T-helper 2 cell treated with Interferon-gamma antibody and Interleukin-4, amounts not matched to agents 5 μg/mL and 100 μg/mL, for 36 hours (primary cell): ENCODE results near the gene LCE7A.

ENCODE experiments used
- DNase-seq: peaks from one replicate; pipeline ENCODE4 v3.0.0; 2021; ENCODE audit warnings: low spot score
- H3K27ac Mint-ChIP-seq: one replicate; pipeline ENCODE4 v1.8.0; 2021; ENCODE audit warnings: mild to moderate bottlenecking, mixed read lengths
- H3K27me3 Mint-ChIP-seq: one replicate; pipeline ENCODE4 v1.8.0; 2021; ENCODE audit warnings: low read depth, mixed read lengths
- H3K36me3 Mint-ChIP-seq: one replicate; pipeline ENCODE4 v1.8.0; 2021; ENCODE audit warnings: low read depth, mixed read lengths
- H3K4me1 Mint-ChIP-seq: one replicate; pipeline ENCODE4 v1.8.0; 2021; ENCODE audit warnings: low read depth, mixed read lengths
- H3K4me3 Mint-ChIP-seq: one replicate; pipeline ENCODE4 v1.8.0; 2022; ENCODE audit warnings: mild to moderate bottlenecking, moderate library complexity, mixed read lengths
- H3K9me3 Mint-ChIP-seq: one replicate; pipeline ENCODE4 v1.8.0; 2021; ENCODE audit warnings: mixed read lengths

Gene LCE7A

DNA sequence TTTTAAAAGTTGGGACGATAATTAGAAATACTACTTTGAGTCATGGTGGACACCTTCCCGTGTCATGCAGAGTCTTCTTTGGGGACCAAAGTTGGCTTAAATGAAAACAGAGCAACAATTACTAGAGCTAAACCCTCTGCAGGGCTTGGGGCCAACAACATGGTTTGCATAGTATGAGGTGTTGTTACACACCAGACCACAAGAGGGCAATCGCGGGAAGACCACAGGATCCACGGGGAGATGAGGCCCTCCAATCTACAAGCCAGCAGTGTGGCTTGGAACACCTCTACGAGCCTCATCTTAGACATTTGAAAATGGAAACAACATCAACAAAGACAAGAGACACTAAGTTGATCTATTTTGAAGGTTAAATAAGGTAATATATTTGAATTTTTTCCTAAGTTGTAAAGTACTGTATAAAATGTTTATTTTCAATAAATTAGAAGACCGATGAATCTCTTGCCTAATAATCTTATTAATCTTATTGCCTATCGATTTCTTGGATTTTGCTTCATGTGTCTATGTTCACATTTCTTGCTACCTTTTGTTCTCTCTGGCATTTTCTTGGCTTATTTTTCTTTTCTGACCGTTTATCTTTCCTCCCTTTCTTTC is 10.1 kb downstream of the LCE7A start:
- H3K9me3 Mint-ChIP-seq, result no peaks in the 10 kb centered on the region
- peak; percentile 39 for DNase-seq
- no peaks in the 10 kb centered on the region for H3K27me3 Mint-ChIP-seq
- H3K27ac Mint-ChIP-seq, result no peak overlapping the region
- no peak overlapping the region for H3K4me3 Mint-ChIP-seq
- no peaks in the 10 kb centered on the region for H3K36me3 Mint-ChIP-seq
- H3K4me1 Mint-ChIP-seq, result no peaks in the 10 kb centered on the region

DNA sequence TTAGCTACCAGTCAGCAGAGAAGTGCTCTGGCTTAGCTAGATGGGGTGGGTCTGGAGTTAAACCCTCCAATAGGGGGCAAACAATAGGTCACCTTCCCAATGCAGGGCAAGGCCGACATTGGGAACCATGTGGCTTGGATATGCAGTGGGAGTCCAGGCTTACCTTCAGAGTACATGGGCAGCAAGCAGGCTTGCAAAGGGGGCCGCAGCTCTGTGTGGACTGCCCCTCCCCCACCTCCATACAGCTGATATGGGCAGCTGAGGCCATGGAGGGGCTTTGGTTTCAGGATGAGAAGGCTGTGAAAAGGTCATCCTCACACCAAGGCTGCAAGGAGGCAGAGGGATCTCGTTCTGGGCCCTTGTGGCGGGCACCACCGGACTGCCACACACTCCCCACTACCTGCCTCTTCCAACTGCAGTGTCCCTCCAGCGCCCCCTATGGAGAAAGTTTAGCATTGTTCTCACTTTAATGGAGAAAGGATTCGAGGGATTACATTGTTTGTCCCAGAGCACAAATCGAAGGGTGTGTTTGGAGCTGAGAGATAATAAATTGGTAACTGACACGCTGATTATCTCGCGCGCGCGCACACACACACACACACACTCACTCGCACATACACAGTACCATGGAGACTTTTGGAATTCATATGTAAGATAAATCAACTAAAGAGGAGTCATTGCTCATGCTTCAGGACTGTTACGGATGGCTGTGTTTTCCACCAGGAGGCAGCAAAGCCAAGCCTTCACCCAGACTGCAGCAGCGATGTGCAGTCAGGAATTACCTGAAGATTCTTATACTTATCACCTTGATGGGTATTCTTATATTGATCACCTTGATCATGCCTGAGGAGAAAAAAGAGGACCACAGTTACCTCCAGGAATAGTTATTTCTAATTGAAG is 11.3 kb downstream of the LCE7A start:
- no peaks in the 10 kb centered on the region for H3K4me1 Mint-ChIP-seq
- H3K27me3 Mint-ChIP-seq, result peaks cover 2% of the 10 kb centered on the region
- DNase-seq, result no peak
- no peaks in the 10 kb centered on the region for H3K9me3 Mint-ChIP-seq
- H3K4me3 Mint-ChIP-seq, result no peak overlapping the region
- H3K27ac Mint-ChIP-seq, result no peak overlapping the region
- no peaks in the 10 kb centered on the region for H3K36me3 Mint-ChIP-seq

DNA sequence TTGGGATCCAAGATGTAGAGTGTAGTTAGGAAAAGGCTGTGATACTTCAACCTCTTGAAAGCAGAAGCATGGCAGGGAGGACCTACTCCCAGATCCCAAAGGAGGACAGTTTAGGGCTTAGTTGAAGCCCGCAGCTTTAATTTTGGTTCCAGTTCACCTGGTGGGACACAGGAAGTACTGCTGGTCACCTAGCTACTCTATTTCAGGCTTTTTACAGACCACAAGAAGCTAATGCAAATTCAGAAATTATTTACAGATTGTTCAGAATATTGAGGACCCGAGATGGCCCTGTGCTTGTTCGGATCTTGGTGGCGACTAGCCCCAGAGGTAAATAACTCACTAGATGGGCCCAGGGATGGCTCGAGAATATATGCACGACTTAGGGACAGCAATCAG is 11.9 kb downstream of the LCE7A start:
- H3K36me3 Mint-ChIP-seq, result no peaks in the 10 kb centered on the region

DNA sequence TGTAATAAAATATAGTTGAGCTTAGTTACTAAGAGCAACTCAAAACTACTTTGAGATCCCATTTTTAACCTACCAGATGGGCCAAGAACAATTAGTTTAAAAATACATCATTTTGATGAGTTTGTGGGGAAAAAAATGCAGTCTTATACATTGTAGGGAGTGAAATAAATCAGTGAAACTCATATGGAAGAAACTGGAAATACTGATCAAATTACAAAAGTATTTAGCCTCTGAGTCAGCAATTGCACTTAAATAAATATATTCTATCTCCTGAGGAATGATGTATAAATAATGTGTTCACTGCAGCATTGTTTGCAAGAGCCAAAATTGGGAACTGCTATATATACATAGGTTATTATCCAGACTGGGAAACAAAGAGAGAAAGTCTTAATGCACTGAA is 13.7 kb downstream of the LCE7A start:
- H3K4me1 Mint-ChIP-seq, result no peaks in the 10 kb centered on the region
- no peak overlapping the region for H3K27ac Mint-ChIP-seq
- no peak for DNase-seq
- H3K4me3 Mint-ChIP-seq, result no peak overlapping the region
- no peaks in the 10 kb centered on the region for H3K9me3 Mint-ChIP-seq
- H3K36me3 Mint-ChIP-seq, result no peaks in the 10 kb centered on the region
- H3K27me3 Mint-ChIP-seq, result peaks cover 2% of the 10 kb centered on the region

More for the DNA sequence above, 11.9 kb downstream of the LCE7A start:
- Mint-ChIP-seq H3K4me1 (no peaks in the 10 kb centered on the region), H3K9me3 (no peaks in the 10 kb centered on the region), H3K27me3 (peaks cover 2% of the 10 kb centered on the region), H3K27ac (no peak overlapping the region), H3K4me3 (no peak overlapping the region)
- DNase-seq, result no peak

DNA sequence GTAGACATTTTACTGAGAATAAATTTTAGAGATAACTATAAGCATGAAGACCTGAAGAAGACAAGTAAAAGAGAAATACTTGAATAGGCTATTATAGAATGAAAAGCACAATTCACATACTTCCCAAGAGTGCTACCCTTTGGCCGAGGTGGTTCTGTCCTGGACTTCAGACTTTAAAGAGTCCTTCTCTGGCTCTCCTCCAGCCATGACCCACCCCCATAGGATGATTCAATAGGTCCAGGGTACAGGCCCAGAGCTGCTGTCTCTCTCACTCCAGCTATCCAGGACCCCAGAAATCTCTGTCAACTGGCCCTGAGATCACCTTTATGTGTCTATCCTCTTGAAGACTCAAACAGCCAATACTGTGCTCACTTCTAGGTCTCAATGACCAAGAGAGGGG is 17.0 kb downstream of the LCE7A start:
- Mint-ChIP-seq H3K27ac (no peak overlapping the region), H3K27me3 (peaks cover 2% of the 10 kb centered on the region), H3K36me3 (no peaks in the 10 kb centered on the region), H3K4me3 (no peak overlapping the region), H3K4me1 (no peaks in the 10 kb centered on the region), H3K9me3 (no peaks in the 10 kb centered on the region)
- DNase-seq, result no peak

DNA sequence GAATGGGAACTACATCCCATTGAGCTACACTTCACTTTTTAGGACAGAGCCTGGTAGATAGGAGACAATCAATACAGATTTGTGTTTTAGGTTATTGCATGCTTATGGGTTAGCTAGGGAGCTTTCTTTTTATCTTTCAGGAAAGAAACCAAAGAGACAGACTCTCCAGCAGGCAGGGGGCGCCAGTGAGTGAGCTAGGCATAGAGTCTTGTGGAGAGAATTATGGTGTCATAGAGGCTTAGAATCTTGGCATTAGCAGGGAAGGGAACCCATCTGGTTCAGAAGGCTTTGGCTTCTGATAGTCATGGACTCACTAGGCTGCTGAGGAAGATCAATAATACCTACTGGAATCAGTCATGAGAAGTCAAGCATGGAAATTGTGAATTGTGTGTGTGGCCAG is 18.2 kb downstream of the LCE7A start, which contains the start of gene SMCP:
SMCP (plus strand) TSS at position 281 of the 400 bp plus-strand sequence. CDS start 6,101 bp downstream, outside the sequence.
- Mint-ChIP-seq H3K4me3 (no peak within 1 kb of the TSS), H3K27me3 (peaks cover 2% of the 10 kb centered on the region), H3K27ac (no peak within 1 kb of the TSS), H3K4me1 (no peaks in the 10 kb centered on the region), H3K9me3 (no peaks in the 10 kb centered on the region), H3K36me3 (no peaks in the 10 kb centered on the region)
- no peak for DNase-seq

DNA sequence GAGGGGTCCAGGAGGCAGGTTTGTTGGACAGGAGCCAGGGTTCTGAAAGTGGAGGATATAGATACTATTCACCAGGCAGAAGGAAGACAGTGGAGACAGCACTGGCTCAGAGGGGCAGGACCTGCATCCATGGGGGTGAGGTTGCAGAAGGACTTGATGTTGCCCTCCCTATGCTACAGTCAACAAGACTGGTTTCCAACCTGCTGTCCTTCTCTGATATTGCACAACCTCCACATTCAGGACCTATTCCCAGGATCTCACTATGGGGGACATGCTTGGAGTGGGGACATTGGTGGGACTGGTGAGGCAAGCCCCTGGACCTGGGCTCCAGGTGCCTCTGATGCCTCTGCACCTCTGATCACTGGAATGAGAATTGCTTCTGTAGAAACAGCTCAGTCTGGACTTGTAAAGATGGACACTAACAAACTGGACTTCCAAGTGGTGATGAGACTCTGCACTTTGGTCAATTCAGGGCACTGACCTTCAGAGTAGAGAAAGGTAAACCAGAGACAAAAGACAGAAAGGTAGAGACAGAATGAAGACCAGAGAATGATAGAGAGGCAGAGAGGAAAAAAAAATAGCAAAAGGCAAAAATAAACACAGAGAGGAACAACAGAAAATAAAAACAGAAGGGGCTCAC is 19.9 kb downstream of the LCE7A start:
- H3K36me3 Mint-ChIP-seq, result no peaks in the 10 kb centered on the region
- no peak overlapping the region for H3K4me3 Mint-ChIP-seq
- H3K27ac Mint-ChIP-seq, result no peak overlapping the region
- peaks cover 2% of the 10 kb centered on the region for H3K27me3 Mint-ChIP-seq
- H3K4me1 Mint-ChIP-seq, result no peaks in the 10 kb centered on the region
- no peak for DNase-seq
- no peaks in the 10 kb centered on the region for H3K9me3 Mint-ChIP-seq

DNA sequence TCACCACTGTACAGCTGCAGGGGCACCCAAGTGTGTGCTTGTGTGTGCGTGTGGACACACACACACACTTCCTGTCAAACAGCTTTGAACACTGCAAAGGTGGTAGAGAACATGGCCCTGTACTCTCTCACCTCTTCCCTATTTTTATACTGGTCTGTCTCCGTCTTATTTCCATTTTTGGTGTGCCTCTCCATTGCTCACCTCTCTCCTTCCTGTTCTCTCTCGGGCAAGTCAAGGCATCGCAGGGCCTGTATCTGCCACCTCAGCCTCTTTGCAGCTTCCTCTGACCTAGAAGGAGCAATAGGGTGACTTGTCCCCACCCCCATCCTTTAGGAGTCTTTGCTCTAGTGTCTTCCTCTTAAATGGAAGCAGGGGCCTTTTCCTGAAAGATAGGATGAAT is 20.5 kb downstream of the LCE7A start:
- H3K36me3 Mint-ChIP-seq, result no peaks in the 10 kb centered on the region
- H3K27ac Mint-ChIP-seq, result no peak overlapping the region
- H3K4me1 Mint-ChIP-seq, result no peaks in the 10 kb centered on the region
- no peaks in the 10 kb centered on the region for H3K9me3 Mint-ChIP-seq
- no peak overlapping the region for H3K4me3 Mint-ChIP-seq
- H3K27me3 Mint-ChIP-seq, result no peaks in the 10 kb centered on the region
- no peak for DNase-seq

DNA sequence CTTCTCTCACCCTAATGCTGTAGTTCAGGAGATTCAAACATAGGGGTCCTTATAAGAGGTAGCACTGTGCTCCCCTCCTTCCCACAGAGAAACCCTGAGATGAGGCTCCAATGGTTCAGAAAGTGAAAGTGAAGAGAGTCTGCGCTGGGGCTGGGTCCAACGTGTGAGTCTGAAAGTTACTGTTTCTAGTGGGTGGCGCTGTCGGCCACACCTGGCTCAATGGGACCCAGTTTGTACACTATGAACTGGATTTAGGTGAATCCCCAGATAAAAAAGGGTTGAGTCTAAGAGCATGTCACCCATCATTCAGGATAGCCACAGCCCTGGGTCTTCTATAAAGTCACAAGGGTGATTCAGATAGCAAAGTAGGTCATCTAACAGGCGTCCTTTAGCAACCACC is 21.1 kb downstream of the LCE7A start:
- H3K4me1 Mint-ChIP-seq, result no peaks in the 10 kb centered on the region
- no peaks in the 10 kb centered on the region for H3K36me3 Mint-ChIP-seq
- no peaks in the 10 kb centered on the region for H3K9me3 Mint-ChIP-seq
- no peak overlapping the region for H3K4me3 Mint-ChIP-seq
- DNase-seq, result no peak
- no peaks in the 10 kb centered on the region for H3K27me3 Mint-ChIP-seq
- H3K27ac Mint-ChIP-seq, result no peak overlapping the region

DNA sequence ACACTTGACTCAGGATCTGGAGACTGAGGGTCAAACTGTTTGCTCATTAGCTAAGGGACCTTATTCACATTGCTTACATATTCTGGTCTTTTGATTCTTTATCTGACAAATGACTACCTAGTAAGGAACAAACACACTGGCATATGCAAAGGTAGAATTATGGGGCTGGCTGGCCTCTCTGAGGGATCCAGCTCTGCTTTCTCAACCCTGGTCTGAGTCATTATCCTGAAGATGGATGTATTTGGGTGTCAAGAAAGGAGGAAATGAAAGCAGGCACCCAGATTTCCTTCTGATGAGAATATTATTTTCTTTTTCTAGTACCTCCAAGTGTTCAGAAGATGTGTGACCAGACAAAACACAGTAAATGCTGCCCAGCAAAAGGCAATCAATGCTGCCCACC is 24.3 kb downstream of the LCE7A start:
- Mint-ChIP-seq H3K4me3 (no peak overlapping the region), H3K27me3 (peaks cover 2% of the 10 kb centered on the region), H3K27ac (no peak overlapping the region), H3K4me1 (no peaks in the 10 kb centered on the region), H3K36me3 (no peaks in the 10 kb centered on the region), H3K9me3 (no peaks in the 10 kb centered on the region)
- no peak for DNase-seq

DNA sequence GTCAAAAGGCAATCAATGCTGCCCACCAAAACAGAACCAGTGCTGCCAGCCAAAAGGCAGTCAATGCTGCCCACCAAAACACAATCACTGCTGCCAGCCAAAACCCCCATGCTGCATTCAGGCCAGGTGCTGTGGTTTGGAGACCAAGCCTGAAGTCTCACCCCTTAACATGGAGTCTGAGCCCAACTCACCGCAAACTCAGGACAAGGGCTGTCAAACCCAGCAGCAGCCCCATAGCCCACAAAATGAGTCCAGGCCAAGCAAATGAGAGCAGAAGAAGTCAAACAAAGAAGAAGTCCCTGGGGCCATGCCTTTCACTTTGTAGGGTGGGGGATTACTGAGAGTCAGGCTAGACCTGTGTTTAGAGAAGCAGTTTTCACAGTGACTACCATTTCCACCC is 24.7 kb downstream of the LCE7A start:
- no peaks in the 10 kb centered on the region for H3K36me3 Mint-ChIP-seq
- H3K4me1 Mint-ChIP-seq, result no peaks in the 10 kb centered on the region
- H3K9me3 Mint-ChIP-seq, result no peaks in the 10 kb centered on the region
- peaks cover 2% of the 10 kb centered on the region for H3K27me3 Mint-ChIP-seq
- H3K27ac Mint-ChIP-seq, result no peak overlapping the region
- no peak overlapping the region for H3K4me3 Mint-ChIP-seq
- no peak for DNase-seq

DNA sequence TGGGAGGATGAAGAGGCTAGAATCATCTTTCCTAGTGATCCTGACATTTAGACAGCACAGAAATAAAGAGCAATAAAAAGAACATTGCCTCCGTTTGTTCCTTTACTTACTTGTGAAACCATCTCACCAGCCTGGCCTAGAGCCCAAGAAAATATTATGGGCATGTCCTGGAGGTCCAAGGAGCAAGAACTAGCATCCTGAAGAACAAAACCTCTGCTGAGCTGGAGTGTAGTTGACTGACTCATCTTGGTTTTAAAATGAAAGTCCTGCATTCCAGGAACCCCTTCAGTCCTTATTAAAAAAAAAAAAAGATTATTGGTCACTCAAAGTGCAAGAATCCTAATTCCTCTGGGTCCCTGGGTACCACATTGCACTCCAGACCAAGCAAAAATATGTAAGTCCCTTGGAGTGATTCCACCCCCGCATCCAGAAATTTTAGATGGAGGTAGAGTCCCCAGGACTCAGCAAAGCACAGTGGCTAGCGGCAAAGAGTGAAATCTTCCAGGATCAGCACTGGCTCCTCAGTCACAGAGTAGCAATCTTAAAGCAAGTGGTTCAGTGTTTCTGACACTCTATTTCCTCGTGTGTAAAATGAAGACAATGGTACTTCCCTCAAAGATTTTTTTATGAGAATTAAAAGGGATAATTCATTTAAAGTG is 25.3 kb downstream of the LCE7A start:
- H3K4me1 Mint-ChIP-seq, result no peaks in the 10 kb centered on the region
- DNase-seq, result no peak
- H3K4me3 Mint-ChIP-seq, result no peak overlapping the region
- H3K9me3 Mint-ChIP-seq, result no peaks in the 10 kb centered on the region
- no peak overlapping the region for H3K27ac Mint-ChIP-seq
- H3K27me3 Mint-ChIP-seq, result peaks cover 6% of the 10 kb centered on the region
- H3K36me3 Mint-ChIP-seq, result no peaks in the 10 kb centered on the region

DNA sequence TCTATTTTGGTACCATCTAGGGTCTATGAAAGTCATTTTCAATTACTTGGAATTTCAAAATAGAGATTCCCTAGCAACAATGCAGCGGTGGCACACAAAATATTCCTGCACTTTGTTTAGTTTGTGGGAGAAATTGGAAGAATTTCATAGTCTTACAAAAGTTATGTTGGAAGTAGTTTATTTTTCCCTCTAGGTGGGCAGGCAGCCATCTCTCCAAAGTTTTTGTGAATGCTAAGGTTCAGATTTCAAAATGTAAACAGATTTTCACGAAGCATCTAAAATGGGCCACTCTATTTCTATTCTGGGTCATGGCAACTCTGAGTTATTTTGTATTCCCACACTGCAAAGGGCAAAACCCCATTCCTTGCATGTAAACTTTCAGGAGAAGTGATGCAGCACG is 26.3 kb downstream of the LCE7A start:
- H3K27ac Mint-ChIP-seq, result no peak overlapping the region
- H3K4me3 Mint-ChIP-seq, result no peak overlapping the region
- no peaks in the 10 kb centered on the region for H3K9me3 Mint-ChIP-seq
- no peak for DNase-seq
- no peaks in the 10 kb centered on the region for H3K4me1 Mint-ChIP-seq
- no peaks in the 10 kb centered on the region for H3K36me3 Mint-ChIP-seq
- H3K27me3 Mint-ChIP-seq, result peaks cover 9% of the 10 kb centered on the region
